HL-60/S4 treated with retinoic acid at 250 ng/mL for 4 days and 3 days (cell line): ENCODE results near the gene BTN3A1.

Source experiments
- in situ Hi-C: fragments of 300-500 bp; cut with MboI; formaldehyde crosslinking; loops from 2 replicates; pipeline ENCODE4 v1.7.0; 2022; ENCODE audit warnings: low sequenced_read_pairs

BTN3A1 gene

GRCh38 chr6:26379292-26379691 lies 22.8 kb upstream of the BTN3A1 start:
- in situ Hi-C loops = no loop called here

GRCh38 chr6:26379740-26380139 lies 22.3 kb upstream of the BTN3A1 start:
- in situ Hi-C loops = no loop called here

- in situ Hi-C loops = no loop called here
These were observed 21.8 kb upstream of the BTN3A1 start for GRCh38 chr6:26380256-26380655.

- in situ Hi-C loops = no loop called here
These were observed 20.0 kb upstream of the BTN3A1 start for GRCh38 chr6:26382121-26382520.

- in situ Hi-C loops = no loop called here
These were observed 18.3 kb upstream of the BTN3A1 start for GRCh38 chr6:26383624-26384417.

GRCh38 chr6:26385734-26386125 lies 16.3 kb upstream of the BTN3A1 start:
- in situ Hi-C loops = no loop called here

GRCh38 chr6:26387565-26387964 lies 14.5 kb upstream of the BTN3A1 start:
- in situ Hi-C loops = no loop called here

- in situ Hi-C loops = no loop called here
These were observed 14.1 kb upstream of the BTN3A1 start for GRCh38 chr6:26388014-26388413.

GRCh38 chr6:26388441-26388840 lies 13.6 kb upstream of the BTN3A1 start:
- in situ Hi-C loops = no loop called here

- in situ Hi-C loops = no loop called here
These were observed 12.7 kb upstream of the BTN3A1 start for GRCh38 chr6:26389349-26389894.

- in situ Hi-C loops = no loop called here
These were observed 11.5 kb upstream of the BTN3A1 start for GRCh38 chr6:26390531-26390930.

GRCh38 chr6:26392932-26393636 lies 9.0 kb upstream of the BTN3A1 start:
- in situ Hi-C loops = no loop called here

- in situ Hi-C loops = no loop called here
These were observed 7.8 kb upstream of the BTN3A1 start for GRCh38 chr6:26394289-26394688.

- in situ Hi-C loops = no loop called here
These were observed 3.5 kb upstream of the BTN3A1 start for GRCh38 chr6:26398555-26398954.

- in situ Hi-C loops = no loop called here
These were observed 1.4 kb upstream of the BTN3A1 start for GRCh38 chr6:26400626-26401025.

GRCh38 chr6:26401389-26401986 lies 587 bp upstream of the BTN3A1 start:
- in situ Hi-C loops = no loop called here

GRCh38 chr6:26403893-26404292 lies 1.8 kb downstream of the BTN3A1 start:
- in situ Hi-C loops = no loop called here

- in situ Hi-C loops = no loop called here
These were observed 2.5 kb downstream of the BTN3A1 start for GRCh38 chr6:26404546-26404945.

GRCh38 chr6:26408828-26409730 lies 7.0 kb downstream of the BTN3A1 start:
- in situ Hi-C loops = no loop called here

GRCh38 chr6:26411751-26412150 lies 9.7 kb downstream of the BTN3A1 start:
- in situ Hi-C loops = no loop called here

GRCh38 chr6:26412228-26412627 lies 10.2 kb downstream of the BTN3A1 start:
- in situ Hi-C loops = no loop called here
